ENCODE results near the gene GRIK1. TPM values are rescaled to one million over a fixed set of nuclear protein-coding genes. Genes with fewer than 3 reads are reported as not detected.

The GRIK1 gene
- total and polyA plus RNA-seq, 2 donors (not counting 1 experiment from before 2014, with no cell fraction given) = not detected

GRCh38 chr21:29697555-29698193 is 242.1 kb downstream of the GRIK1 start:
- Histone ChIP-seq H2AFZ (ENCODE audit: insufficient read depth, low read depth, low read length, poor library complexity, severe bottlenecking) (peak overlapping the region; percentile 14), H3K36me3 (replicated peaks in 1 of 2; ENCODE audit: control extremely low read depth in 1 of 2, control insufficient read depth in 1 of 2, extremely low read depth in 1 of 2, insufficient read depth in 2 of 2, low read length in 1 of 2) (no peaks in the 10 kb centered on the region), H3K27me3 (replicated peaks in 1 of 4; ENCODE audit: control extremely low read depth in 1 of 4, control insufficient read depth in 3 of 4, insufficient read depth in 4 of 4, low read length in 3 of 4) (no peaks in the 10 kb centered on the region), H3K9ac (ENCODE audit: low read length) (no peak overlapping the region), H3K4me2 (replicated peaks; ENCODE audit: low read depth, low read length, poor library complexity, severe bottlenecking) (no peak overlapping the region), H3K4me3 (ENCODE audit: control extremely low read depth in 1 of 5, extremely low read depth in 1 of 5, insufficient read depth in 1 of 5, low read depth in 2 of 5, low read length in 4 of 5) (no peak overlapping the region), H3K9me3 (ENCODE audit: control extremely low read depth in 1 of 3, control insufficient read depth in 2 of 3, insufficient read depth in 1 of 3, low read length in 2 of 3) (peaks cover 0 to 7% (median 0%) of the 10 kb centered on the region in 3 donors), H3K4me1 (ENCODE audit: control insufficient read depth in 2 of 2, insufficient read depth in 2 of 2, low read length in 2 of 2) (no peaks in the 10 kb centered on the region), H3K27ac (ENCODE audit: low read length in 2 of 2) (no peak overlapping the region), H3K79me2 (ENCODE audit: control insufficient read depth, insufficient read depth, low read length) (no peaks in the 10 kb centered on the region), H4K20me1 (ENCODE audit: control insufficient read depth, insufficient read depth, low read length, poor library complexity, severe bottlenecking) (no peaks in the 10 kb centered on the region)
- WGBS (ENCODE audit: insufficient coverage) = 18% methylated on average over 3 of the region's 7 CpGs
- ChIA-PET CTCF (no interaction called here), POLR2A (no interaction called here)
- intact Hi-C loops (cut with micrococcal nuclease) = no loop called here
- Mint-ChIP-seq H3K27me3 (no peaks in the 10 kb centered on the region), H3K4me1 (peaks cover 15% of the 10 kb centered on the region), H3K27ac (no peak overlapping the region), H3K4me3 (no peak overlapping the region), H3K9me3 (ENCODE audit: insufficient read depth) (no peaks in the 10 kb centered on the region)
- TF ChIP-seq CTCF (IDR thresholded peaks at IDR 0.05) = peak; percentile 33
- no peak for TF ChIP-seq EZH2 (IDR thresholded peaks at IDR 0.05; ENCODE audit: borderline replicate concordance, insufficient read depth, low read depth, low read length, poor library complexity, severe bottlenecking)
- DNase-seq (no peak), ATAC-seq (ENCODE audit: low read depth) (no peak)

GRCh38 chr21:29696937-29697336 is 242.9 kb downstream of the GRIK1 start:
- Histone ChIP-seq H3K4me3 (ENCODE audit: control extremely low read depth in 1 of 5, extremely low read depth in 1 of 5, insufficient read depth in 1 of 5, low read depth in 2 of 5, low read length in 4 of 5) (no peak overlapping the region), H3K36me3 (replicated peaks in 1 of 2; ENCODE audit: control extremely low read depth in 1 of 2, control insufficient read depth in 1 of 2, extremely low read depth in 1 of 2, insufficient read depth in 2 of 2, low read length in 1 of 2) (no peaks in the 10 kb centered on the region), H2AFZ (ENCODE audit: insufficient read depth, low read depth, low read length, poor library complexity, severe bottlenecking) (no peak overlapping the region), H3K4me1 (ENCODE audit: control insufficient read depth in 2 of 2, insufficient read depth in 2 of 2, low read length in 2 of 2) (no peaks in the 10 kb centered on the region), H3K9me3 (ENCODE audit: control extremely low read depth in 1 of 3, control insufficient read depth in 2 of 3, insufficient read depth in 1 of 3, low read length in 2 of 3) (peaks cover 0 to 7% (median 0%) of the 10 kb centered on the region in 3 donors), H3K27ac (ENCODE audit: low read length in 2 of 2) (no peak overlapping the region), H3K79me2 (ENCODE audit: control insufficient read depth, insufficient read depth, low read length) (no peaks in the 10 kb centered on the region), H3K9ac (ENCODE audit: low read length) (no peak overlapping the region), H3K27me3 (replicated peaks in 1 of 4; ENCODE audit: control extremely low read depth in 1 of 4, control insufficient read depth in 3 of 4, insufficient read depth in 4 of 4, low read length in 3 of 4) (no peaks in the 10 kb centered on the region), H3K4me2 (replicated peaks; ENCODE audit: low read depth, low read length, poor library complexity, severe bottlenecking) (no peak overlapping the region), H4K20me1 (ENCODE audit: control insufficient read depth, insufficient read depth, low read length, poor library complexity, severe bottlenecking) (no peaks in the 10 kb centered on the region)
- ATAC-seq (ENCODE audit: low read depth) (no peak), DNase-seq (no peak)
- CTCF ChIA-PET = no interaction called here
- no peak overlapping the region for H3K27ac Mint-ChIP-seq
- intact Hi-C loops (cut with micrococcal nuclease) = no loop called here
- H3K4me1 Mint-ChIP-seq = peaks cover 15% of the 10 kb centered on the region
- WGBS (ENCODE audit: insufficient coverage) = no CpG with 5 or more reads among the region's 1 CpG
- POLR2A ChIA-PET = no interaction called here
- H3K27me3 Mint-ChIP-seq = no peaks in the 10 kb centered on the region
- no peaks in the 10 kb centered on the region for H3K9me3 Mint-ChIP-seq (ENCODE audit: insufficient read depth)
- TF ChIP-seq CTCF (IDR thresholded peaks at IDR 0.05) (no peak), EZH2 (IDR thresholded peaks at IDR 0.05; ENCODE audit: borderline replicate concordance, insufficient read depth, low read depth, low read length, poor library complexity, severe bottlenecking) (no peak)
- no peak overlapping the region for H3K4me3 Mint-ChIP-seq
